WTC11 (cell line): ENCODE results near the gene RSPH10B2.
"Not testable (repeated sequence)": the region's sequence is repeated elsewhere in the genome, so short reads cannot be mapped to it uniquely, and the experiment has no call there.

Experiments used
- FOXJ3 ChIP-seq: sonication (generic); formaldehyde crosslinking; IDR thresholded peaks from 2 replicates; pipeline ENCODE4 v1.9.0; 2021; ENCODE audit warnings: missing genetic modification reagents, mild to moderate bottlenecking, borderline replicate concordance
- SP1 ChIP-seq: sonication (generic); formaldehyde crosslinking; conservative IDR thresholded peaks from 2 replicates; pipeline ENCODE4 v1.8.1; 2022; ENCODE audit warnings: missing genetic modification reagents

GRCh38 chr7:6807959-6808358, 54.1 kb downstream of the RSPH10B2 start:
- TF ChIP-seq FOXJ3, SP1 (CRISPR knock-in tag): not testable (repeated sequence)
